Subcutaneous adipose tissue (tissue), 4 donors: ENCODE measurements around the gene ID1. TPM values are rescaled to one million over a fixed set of nuclear protein-coding genes. Genes with fewer than 3 reads are reported as not detected.

Experiments
- total RNA-seq, 4 donors: library from RNA; depleted of rRNA; stranded (reverse); fragments of >200 nt; gene quantifications; one replicate each; pipeline ENCODE4 v1.1.0, GENCODE V29; 2016
- TF ChIP-seq, protein P1 (sequence below): fragments of 450-650 bp; IDR thresholded peaks from one replicate; pipeline ENCODE4 v1.5.1; 2016; ENCODE audit warnings: low read depth, mild to moderate bottlenecking, control low read depth, antibody characterized with exemption, moderate library complexity

Gene ID1
- total RNA-seq, 4 donors from 2014 or later, result 162 to 666 (median 229) TPM

- TF ChIP-seq, protein P1, sequence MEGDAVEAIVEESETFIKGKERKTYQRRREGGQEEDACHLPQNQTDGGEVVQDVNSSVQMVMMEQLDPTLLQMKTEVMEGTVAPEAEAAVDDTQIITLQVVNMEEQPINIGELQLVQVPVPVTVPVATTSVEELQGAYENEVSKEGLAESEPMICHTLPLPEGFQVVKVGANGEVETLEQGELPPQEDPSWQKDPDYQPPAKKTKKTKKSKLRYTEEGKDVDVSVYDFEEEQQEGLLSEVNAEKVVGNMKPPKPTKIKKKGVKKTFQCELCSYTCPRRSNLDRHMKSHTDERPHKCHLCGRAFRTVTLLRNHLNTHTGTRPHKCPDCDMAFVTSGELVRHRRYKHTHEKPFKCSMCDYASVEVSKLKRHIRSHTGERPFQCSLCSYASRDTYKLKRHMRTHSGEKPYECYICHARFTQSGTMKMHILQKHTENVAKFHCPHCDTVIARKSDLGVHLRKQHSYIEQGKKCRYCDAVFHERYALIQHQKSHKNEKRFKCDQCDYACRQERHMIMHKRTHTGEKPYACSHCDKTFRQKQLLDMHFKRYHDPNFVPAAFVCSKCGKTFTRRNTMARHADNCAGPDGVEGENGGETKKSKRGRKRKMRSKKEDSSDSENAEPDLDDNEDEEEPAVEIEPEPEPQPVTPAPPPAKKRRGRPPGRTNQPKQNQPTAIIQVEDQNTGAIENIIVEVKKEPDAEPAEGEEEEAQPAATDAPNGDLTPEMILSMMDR, result no peak
Observed at GRCh38 chr20:31606804-31607639, 1.9 kb downstream of the ID1 start.

DNA sequence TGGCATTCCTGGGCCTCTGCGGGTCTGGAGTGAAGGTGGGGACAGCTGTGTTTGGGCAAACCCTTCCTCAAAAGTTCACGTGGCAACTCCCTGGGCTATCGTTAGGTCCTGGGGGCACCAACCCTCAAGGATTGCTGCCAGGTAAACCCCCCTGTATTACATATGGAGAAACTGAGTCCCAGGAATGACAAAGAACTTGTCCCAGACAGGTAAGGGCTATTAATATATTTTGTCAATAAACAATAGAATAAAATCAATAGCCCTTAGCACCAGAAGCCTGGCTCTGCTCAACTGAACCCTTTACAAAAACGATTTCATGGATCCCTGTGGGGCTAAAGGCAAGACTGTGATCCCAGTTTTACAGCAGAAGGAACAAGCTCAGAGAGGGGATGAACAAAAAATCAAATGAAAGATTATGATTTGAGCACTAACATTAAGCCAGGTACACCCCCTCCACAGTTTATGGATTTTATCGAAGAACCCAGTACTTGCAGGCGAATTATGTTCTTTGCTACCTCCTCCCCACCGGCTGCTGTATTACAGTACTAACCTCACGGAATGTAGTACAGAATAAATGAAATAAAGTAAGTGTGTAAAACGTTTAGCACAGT lies 2.7 kb downstream of the ID1 start:
- TF ChIP-seq, protein P1, result no peak

GRCh38 chr20:31608251-31608945 lies 3.3 kb downstream of the ID1 start:
- TF ChIP-seq, protein P1, result no peak

- TF ChIP-seq, protein P1, result no peak
Observed at GRCh38 chr20:31615416-31615815, 10.3 kb downstream of the ID1 start.

GRCh38 chr20:31617432-31618104 lies 12.5 kb downstream of the ID1 start:
- TF ChIP-seq, protein P1, result no peak

GRCh38 chr20:31620246-31620645 lies 15.2 kb downstream of the ID1 start:
- TF ChIP-seq, protein P1, result no peak
